Measurements from ENCODE around the gene RAMAC. TPM values are rescaled to one million over a fixed set of nuclear protein-coding genes. Genes with fewer than 3 reads are reported as not detected.

Gene RAMAC
- total RNA-seq, 1 experiment from 2014 or later, result 31.8 TPM

GRCh38 chr15:82970078-82970686, 15.8 kb upstream of the RAMAC start:
- TF ChIP-seq, protein P1, sequence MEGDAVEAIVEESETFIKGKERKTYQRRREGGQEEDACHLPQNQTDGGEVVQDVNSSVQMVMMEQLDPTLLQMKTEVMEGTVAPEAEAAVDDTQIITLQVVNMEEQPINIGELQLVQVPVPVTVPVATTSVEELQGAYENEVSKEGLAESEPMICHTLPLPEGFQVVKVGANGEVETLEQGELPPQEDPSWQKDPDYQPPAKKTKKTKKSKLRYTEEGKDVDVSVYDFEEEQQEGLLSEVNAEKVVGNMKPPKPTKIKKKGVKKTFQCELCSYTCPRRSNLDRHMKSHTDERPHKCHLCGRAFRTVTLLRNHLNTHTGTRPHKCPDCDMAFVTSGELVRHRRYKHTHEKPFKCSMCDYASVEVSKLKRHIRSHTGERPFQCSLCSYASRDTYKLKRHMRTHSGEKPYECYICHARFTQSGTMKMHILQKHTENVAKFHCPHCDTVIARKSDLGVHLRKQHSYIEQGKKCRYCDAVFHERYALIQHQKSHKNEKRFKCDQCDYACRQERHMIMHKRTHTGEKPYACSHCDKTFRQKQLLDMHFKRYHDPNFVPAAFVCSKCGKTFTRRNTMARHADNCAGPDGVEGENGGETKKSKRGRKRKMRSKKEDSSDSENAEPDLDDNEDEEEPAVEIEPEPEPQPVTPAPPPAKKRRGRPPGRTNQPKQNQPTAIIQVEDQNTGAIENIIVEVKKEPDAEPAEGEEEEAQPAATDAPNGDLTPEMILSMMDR (IDR thresholded peaks at IDR 0.05; ENCODE audit: insufficient read depth in 1 of 2, low read depth in 1 of 2, low read length in 1 of 2, severe bottlenecking in 1 of 2, unreplicated experiment in 1 of 2), result no peak
- H3K4me3 ChIP-seq (ENCODE audit: low read depth, low read length), result no peak overlapping the region
- no peaks in the 10 kb centered on the region for H3K4me1 ChIP-seq
- no peak overlapping the region for H3K4me3 Mint-ChIP-seq (ENCODE audit: unreplicated experiment)
- no peak overlapping the region for H3K27ac Mint-ChIP-seq (ENCODE audit: unreplicated experiment)
- DNase-seq, result no peak
- no peaks in the 10 kb centered on the region for H3K9me3 ChIP-seq
- CTCF ChIA-PET, result no interaction called here
- no peaks in the 10 kb centered on the region for H3K36me3 ChIP-seq (ENCODE audit: control insufficient read depth, insufficient read depth, low read length)
- no TSS peak for BruUV-seq (replicated peaks)
- intact Hi-C loops (cut with micrococcal nuclease; ENCODE audit: unreplicated experiment), result no loop called here
- POLR2A ChIA-PET, result no interaction called here
- no peaks in the 10 kb centered on the region for H3K27me3 ChIP-seq (replicated peaks; ENCODE audit: control insufficient read depth, insufficient read depth, low read length)
- no peaks in the 10 kb centered on the region for H3K36me3 Mint-ChIP-seq (ENCODE audit: insufficient read depth, unreplicated experiment)
- H3K9me3 Mint-ChIP-seq (ENCODE audit: unreplicated experiment), result no peaks in the 10 kb centered on the region
- peaks cover 12% of the 10 kb centered on the region for H3K4me1 Mint-ChIP-seq (ENCODE audit: low read depth, unreplicated experiment)
- no peaks in the 10 kb centered on the region for H3K27me3 Mint-ChIP-seq (ENCODE audit: insufficient read depth, unreplicated experiment)

- DNase-seq, result no peak
- H3K9me3 Mint-ChIP-seq (ENCODE audit: unreplicated experiment), result no peaks in the 10 kb centered on the region
- H3K36me3 Mint-ChIP-seq (ENCODE audit: insufficient read depth, unreplicated experiment), result no peaks in the 10 kb centered on the region
- no peak overlapping the region for H3K4me3 Mint-ChIP-seq (ENCODE audit: unreplicated experiment)
- Histone ChIP-seq H3K27me3 (replicated peaks; ENCODE audit: control insufficient read depth, insufficient read depth, low read length) (no peaks in the 10 kb centered on the region), H3K36me3 (ENCODE audit: control insufficient read depth, insufficient read depth, low read length) (no peaks in the 10 kb centered on the region), H3K4me1 (no peaks in the 10 kb centered on the region), H3K9me3 (no peaks in the 10 kb centered on the region), H3K4me3 (ENCODE audit: low read depth, low read length) (no peak overlapping the region)
- H3K27me3 Mint-ChIP-seq (ENCODE audit: insufficient read depth, unreplicated experiment), result no peaks in the 10 kb centered on the region
- H3K27ac Mint-ChIP-seq (ENCODE audit: unreplicated experiment), result no peak overlapping the region
- ChIA-PET CTCF (no interaction called here), POLR2A (no interaction called here)
- H3K4me1 Mint-ChIP-seq (ENCODE audit: low read depth, unreplicated experiment), result peaks cover 12% of the 10 kb centered on the region
- TF ChIP-seq, protein P1 (IDR thresholded peaks at IDR 0.05; ENCODE audit: insufficient read depth in 1 of 2, low read depth in 1 of 2, low read length in 1 of 2, severe bottlenecking in 1 of 2, unreplicated experiment in 1 of 2), result no peak
- intact Hi-C loops (cut with micrococcal nuclease; ENCODE audit: unreplicated experiment), result no loop called here
- BruUV-seq (replicated peaks), result no TSS peak
These were observed 15.3 kb upstream of the RAMAC start for GRCh38 chr15:82970696-82971095.

DNA sequence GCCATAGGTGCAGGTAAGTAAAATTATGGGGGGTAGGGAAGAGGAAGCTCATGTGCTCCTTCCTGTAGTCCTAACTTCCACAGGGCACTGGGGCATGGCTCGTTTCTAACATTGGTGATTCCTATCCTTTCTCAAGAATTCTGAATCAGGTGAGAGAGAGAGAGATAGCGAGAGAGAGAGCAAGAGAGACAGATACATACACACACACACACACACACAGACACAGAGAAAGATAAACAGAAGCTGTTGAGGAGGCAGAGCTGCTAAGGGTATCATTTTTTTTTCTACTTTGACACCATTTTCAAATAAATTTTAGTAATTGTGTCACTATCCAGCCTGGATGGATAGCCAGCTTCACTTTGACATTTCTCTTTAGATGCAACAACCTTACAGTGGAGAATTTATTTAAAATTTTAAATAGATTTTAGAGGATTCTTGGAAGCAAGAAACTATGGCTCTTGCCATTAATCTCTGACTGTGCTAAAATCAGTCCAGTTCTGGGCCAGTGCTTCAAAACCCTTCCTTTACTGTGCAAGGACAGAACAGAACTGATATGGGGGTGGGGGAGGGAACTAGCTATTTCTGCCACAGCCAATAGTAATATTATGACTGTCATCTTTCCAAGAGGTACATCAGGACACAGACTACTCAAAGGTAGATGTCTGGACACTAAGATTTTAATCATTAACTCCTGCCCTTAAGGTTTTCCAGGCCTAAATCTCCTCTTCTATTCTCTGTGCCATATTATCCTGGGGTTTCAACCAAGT, 14.6 kb upstream of the RAMAC start:
- ChIA-PET CTCF (interaction anchor here (0.5 kb wide), 1 partner anchor 31 kb away, joined by 3 read pairs; no protein-coding TSS in a partner anchor), POLR2A (no interaction called here)
- Histone ChIP-seq H3K27me3 (replicated peaks; ENCODE audit: control insufficient read depth, insufficient read depth, low read length) (no peaks in the 10 kb centered on the region), H3K4me1 (no peaks in the 10 kb centered on the region), H3K4me3 (ENCODE audit: low read depth, low read length) (no peak overlapping the region), H3K36me3 (ENCODE audit: control insufficient read depth, insufficient read depth, low read length) (no peaks in the 10 kb centered on the region), H3K9me3 (no peaks in the 10 kb centered on the region)
- TF ChIP-seq, protein P1 (IDR thresholded peaks at IDR 0.05; ENCODE audit: insufficient read depth in 1 of 2, low read depth in 1 of 2, low read length in 1 of 2, severe bottlenecking in 1 of 2, unreplicated experiment in 1 of 2), result no peak
- intact Hi-C loops (cut with micrococcal nuclease; ENCODE audit: unreplicated experiment), result no loop called here
- Mint-ChIP-seq H3K4me1 (ENCODE audit: low read depth, unreplicated experiment) (peaks cover 12% of the 10 kb centered on the region), H3K9me3 (ENCODE audit: unreplicated experiment) (no peaks in the 10 kb centered on the region), H3K36me3 (ENCODE audit: insufficient read depth, unreplicated experiment) (no peaks in the 10 kb centered on the region), H3K27ac (ENCODE audit: unreplicated experiment) (no peak overlapping the region), H3K4me3 (ENCODE audit: unreplicated experiment) (no peak overlapping the region), H3K27me3 (ENCODE audit: insufficient read depth, unreplicated experiment) (no peaks in the 10 kb centered on the region)
- DNase-seq, result no peak
- BruUV-seq (replicated peaks), result no TSS peak

All from Caco-2 (cell line).